ENCODE data around the gene PTCSC3.

PTCSC3 gene

DNA sequence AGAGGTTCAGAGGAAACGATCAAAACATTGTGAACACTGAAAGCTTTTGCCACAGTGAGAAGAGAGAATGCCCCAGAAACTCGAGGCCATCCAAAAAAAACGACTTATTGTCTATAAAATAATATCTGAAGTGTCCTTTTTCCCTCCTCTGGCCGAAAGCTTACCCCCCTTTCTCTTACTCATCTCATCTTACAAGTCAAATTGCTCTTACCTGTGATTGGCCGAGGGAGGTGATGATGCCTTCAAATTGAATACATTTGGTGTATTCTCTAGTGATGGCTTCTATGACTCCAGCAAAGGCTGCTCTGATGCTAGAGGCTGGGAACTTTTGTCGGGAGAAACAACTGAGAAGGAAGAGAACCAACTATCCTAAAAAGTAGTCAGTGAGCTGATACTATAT is 90.7 kb downstream of the PTCSC3 start:
- TF ChIP-seq GATA1 (IDR thresholded peaks at IDR 0.05; ENCODE audit: low read depth, low read length) (no peak), POLR2A (IDR thresholded peaks at IDR 0.05; ENCODE audit: low read length) (no peak)
- DNase-seq: no peak

Measured in erythroblast (primary cell).